Fibroblast of skin of left quadriceps (primary cell): ENCODE results near the gene PAM.
"Not testable (repeated sequence)": the region's sequence is repeated elsewhere in the genome, so short reads cannot be mapped to it uniquely, and the experiment has no call there.

Source experiments
- DNase-seq, 2 experiments: peaks; one replicate each; pipeline ENCODE4 v3.0.0-alpha.2; 2013; ENCODE audit warnings: low read depth in 2 of 2

Gene PAM

GRCh38 chr5:103057208-103058130 is 302.4 kb downstream of the PAM start:
- DNase-seq: no peak

- DNase-seq: no peak
These were observed 304.4 kb downstream of the PAM start for GRCh38 chr5:103059525-103059924.

GRCh38 chr5:103060424-103060954 is 305.4 kb downstream of the PAM start:
- DNase-seq: no peak

GRCh38 chr5:103066326-103066725 is 311.2 kb downstream of the PAM start:
- no peak for DNase-seq

- not testable (repeated sequence) for DNase-seq
These were observed 318.4 kb downstream of the PAM start for GRCh38 chr5:103073500-103073899.

GRCh38 chr5:103075442-103075841 is 320.3 kb downstream of the PAM start:
- DNase-seq: no peak
